8988T (cell line): ENCODE measurements around the gene C2CD4B.

Experiments used
- DNase-seq: peaks from one replicate; pipeline ENCODE4 v3.0.0; 2011

C2CD4B gene

DNA sequence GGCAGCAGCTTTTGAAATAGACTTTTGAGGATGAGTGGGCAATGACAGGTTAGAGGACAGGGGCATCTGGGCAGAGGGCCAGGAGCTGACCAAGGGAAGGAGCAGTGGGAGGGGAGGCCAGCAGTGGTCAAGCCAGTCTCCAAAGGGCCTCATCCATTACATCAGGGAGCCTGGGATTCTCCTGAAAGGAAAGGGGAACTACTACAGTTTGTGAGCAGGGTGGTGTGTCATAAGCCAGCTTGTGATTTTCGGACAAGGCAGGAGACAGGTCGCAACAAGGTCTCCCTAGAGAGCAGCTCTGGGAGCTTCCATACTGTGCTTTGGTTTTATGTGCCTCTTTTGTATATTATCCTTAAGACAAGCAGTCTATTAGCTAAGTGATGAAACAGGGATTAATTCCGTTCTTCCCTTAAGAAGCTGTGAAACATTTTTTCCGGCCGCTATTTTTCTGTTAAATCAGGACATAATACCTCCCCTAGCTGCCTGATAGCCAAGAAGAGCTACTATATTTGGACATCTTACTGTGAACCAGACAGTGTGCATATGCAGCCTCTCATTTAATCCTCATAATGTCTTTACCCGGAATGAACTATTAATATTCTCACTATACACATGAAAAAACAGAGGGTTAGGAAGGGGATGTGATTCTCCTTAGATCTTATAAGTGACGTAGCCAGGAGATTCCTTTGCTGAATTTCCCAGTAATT, 46.4 kb downstream of the C2CD4B start:
- DNase-seq, result no peak

DNA sequence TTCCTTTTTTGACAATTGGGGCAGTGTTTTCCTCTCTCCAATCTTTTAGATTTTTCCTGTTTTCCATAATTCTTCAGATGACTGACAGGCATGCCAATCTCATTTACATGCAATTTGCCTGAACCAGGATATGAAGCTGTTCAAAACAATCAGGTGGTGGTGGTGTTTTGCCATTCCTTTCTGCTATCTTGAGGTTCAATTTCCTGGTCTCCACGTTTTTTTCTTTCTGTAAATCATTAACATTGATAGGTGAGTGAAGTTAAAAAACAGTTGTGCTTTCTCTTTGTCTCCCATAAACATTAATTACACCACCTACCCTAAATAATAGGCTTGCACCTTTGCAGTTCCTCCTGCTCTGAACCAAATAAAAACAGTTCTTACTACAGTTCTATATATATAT, 49.2 kb downstream of the C2CD4B start:
- no peak for DNase-seq
